GM10266 (cell line): Measurements from ENCODE around the gene ANO2.

Experiments used
- DNase-seq: peaks from one replicate; pipeline ENCODE4 v3.0.0; 2012; ENCODE audit errors: extremely low spot score
- CTCF ChIP-seq: IDR thresholded peaks from 2 replicates; pipeline ENCODE4 v1.5.1; 2012; ENCODE audit warnings: mild to moderate bottlenecking, low read depth; ENCODE audit not compliant: control insufficient read depth, insufficient read depth; ENCODE audit errors: missing control alignments

Gene ANO2

DNA sequence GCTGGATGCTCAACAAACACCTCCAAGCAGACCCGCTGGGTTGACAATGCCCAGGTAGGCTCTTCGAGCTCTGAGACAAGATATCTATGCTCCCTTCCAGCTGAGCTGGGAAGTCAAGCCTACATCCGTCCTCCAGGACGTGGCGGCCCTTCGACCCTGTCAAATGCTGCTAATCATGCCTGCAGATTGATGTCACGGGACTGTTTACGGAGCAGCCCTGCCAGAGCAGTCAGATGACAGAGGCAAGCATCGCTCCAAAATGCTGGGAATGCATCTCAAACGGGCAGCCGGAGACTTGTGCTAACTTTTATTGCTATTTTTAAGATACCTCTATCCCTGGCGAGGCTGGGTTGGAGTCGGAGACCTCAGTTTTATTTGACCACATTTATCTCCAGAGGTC lies 373.9 kb downstream of the ANO2 start:
- DNase-seq: no peak
- no peak for TF ChIP-seq CTCF

GRCh38 chr12:5570416-5570815 lies 374.6 kb downstream of the ANO2 start:
- TF ChIP-seq CTCF: no peak

DNA sequence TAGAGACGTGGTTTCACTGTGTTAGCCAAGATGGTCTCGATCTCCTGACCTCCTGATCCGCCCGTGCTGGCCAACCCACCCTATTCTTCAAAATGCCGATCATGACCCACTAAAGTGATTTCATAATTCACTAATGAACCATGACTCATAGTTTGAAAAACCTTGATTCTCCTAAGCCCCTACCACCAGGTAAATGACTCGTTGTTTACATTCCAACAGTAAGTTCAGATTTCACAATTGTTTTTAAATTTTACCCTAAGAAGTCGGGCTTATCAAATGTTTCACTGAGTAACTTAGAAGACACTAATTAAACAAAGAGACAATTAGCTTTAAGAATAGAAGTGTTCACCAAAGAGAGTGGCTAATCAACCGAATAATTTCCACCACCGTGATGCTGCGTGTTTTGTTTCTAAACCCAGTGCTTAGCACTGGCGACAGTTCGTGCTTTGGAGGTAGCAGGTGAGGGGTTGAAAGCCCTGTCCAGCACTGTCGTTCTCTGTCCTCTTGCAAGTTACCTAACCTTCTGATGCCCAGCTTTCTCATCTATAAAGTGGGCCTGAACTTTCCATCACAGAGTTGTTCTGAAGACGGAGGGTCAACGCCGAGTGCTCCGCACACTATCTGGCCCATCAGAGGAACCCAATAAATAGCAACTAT lies 376.6 kb downstream of the ANO2 start:
- DNase-seq: no peak
- TF ChIP-seq CTCF: no peak

More at GRCh38 chr12:5570416-5570815, 374.6 kb downstream of the ANO2 start:
- DNase-seq: no peak

DNA sequence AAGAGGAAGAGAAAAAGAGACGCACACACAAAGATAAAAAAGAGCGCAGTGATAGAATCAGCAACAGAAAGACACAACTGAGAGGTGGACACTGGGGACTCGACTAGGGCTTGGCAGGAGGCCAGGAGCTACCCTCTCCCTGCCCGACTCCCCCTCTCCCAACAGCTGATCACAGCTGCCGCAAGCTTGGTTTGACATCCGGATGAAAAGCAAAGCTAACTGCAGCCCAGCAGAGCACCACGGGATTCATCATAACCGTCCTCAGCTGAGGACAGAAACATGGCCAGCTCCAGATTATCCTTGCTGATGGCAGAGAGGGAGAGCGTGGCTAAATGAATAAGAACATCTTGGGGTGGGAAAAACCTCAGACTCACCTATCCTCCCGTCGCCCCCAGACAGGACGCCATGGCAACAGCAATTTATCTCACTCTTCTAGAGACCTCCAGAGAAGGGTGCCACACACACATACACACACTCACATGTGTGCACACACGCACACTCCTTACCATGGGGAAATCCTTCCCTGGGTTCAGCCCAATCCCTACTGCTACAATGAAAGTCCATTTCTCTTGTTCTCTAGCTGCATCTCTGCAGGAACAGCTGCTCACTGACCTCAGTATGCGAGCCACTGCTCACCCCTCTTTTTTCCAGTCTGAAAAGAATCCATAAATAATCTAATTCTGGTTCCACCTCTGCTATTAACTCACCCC lies 377.9 kb downstream of the ANO2 start:
- TF ChIP-seq CTCF: no peak
- DNase-seq: no peak

DNA sequence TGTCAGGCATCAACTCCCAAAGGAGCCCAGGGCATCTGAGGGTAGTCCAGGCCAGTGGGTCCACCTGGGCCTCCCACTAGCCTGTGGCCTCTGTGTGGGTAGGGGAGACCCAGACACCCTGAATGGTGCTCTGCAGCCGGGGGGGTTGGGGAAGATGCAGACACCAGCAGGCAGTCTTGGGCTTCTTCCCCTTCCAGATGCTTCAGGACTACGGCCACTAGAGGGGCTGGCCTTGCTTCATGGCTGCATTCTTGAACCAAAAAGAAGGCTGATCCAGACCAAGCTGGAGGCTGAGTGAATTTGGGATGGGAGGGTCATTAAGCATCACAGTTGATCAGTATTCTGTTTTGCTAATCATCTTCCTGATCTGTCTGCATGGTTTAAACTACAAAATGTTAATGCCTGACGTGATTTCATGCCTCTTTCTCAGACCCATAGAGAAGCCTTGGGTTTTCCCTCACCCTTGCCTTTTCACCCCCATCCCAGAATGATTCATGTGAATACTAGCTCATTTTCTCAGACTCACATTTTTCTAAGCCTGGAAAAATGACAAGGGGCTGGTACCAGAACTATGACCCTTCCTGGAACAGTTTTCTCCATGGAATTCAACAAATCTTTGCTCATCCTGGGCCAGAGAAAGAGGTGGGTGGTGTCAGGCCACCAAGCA lies 379.0 kb downstream of the ANO2 start:
- no peak for DNase-seq
- TF ChIP-seq CTCF: no peak

DNA sequence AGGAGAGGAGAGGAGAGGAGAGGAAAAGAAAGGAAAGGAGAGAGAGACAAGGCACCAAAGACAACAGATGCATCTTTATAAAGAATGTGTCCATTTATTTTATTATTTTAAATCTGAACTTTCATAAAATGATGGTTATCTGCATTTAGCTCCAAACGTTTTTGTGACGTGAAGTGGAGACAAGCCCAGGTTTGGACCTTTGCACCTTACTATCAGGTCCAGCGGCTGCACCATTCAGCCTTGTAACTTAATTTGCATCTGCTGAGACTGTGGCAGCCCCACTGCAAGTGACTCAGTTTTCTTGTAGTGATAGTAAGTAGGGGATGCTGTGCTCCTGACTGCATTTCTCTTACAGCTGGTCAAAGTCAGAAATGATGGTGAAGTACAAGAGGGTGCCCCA lies 382.5 kb downstream of the ANO2 start:
- no peak for TF ChIP-seq CTCF
- DNase-seq: no peak

DNA sequence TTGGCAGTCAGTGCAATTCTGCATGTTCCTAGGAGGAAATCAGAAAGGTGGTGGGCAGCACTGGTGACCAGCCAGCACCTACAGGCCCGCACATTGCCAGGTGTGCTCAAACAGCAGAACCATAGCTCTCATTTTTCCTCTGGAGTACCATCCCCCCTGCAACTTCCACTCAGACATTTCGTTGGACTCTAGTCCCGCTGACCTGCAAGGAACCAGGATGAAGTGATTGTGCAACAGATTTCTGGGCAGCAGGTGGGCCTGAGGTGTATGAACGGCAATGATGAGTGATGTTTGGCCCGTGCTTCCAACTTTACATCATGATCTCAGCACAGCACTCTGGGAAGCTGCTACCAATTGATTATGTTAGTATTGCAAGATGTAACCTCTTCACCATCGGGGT lies 383.2 kb downstream of the ANO2 start:
- no peak for TF ChIP-seq CTCF
- DNase-seq: no peak
